Activated naive CD8-positive, alpha-beta T cell (primary cell): ENCODE measurements around the gene IQCE.

Experiments used
- H3K27ac Mint-ChIP-seq: one replicate; pipeline ENCODE4 v1.8.0; 2021; ENCODE audit warnings: mixed read lengths
- H3K27me3 Mint-ChIP-seq: one replicate; pipeline ENCODE4 v1.8.0; 2021; ENCODE audit warnings: mixed read lengths
- H3K36me3 Mint-ChIP-seq: one replicate; pipeline ENCODE4 v1.8.0; 2021; ENCODE audit warnings: mixed read lengths
- H3K4me1 Mint-ChIP-seq: one replicate; pipeline ENCODE4 v1.8.0; 2021; ENCODE audit warnings: low read depth, mixed read lengths
- H3K4me3 Mint-ChIP-seq: one replicate; pipeline ENCODE4 v1.8.0; 2021; ENCODE audit warnings: mild to moderate bottlenecking, mixed read lengths
- H3K9me3 Mint-ChIP-seq: one replicate; pipeline ENCODE4 v1.8.0; 2021; ENCODE audit warnings: low read depth, mixed read lengths

The IQCE gene

DNA sequence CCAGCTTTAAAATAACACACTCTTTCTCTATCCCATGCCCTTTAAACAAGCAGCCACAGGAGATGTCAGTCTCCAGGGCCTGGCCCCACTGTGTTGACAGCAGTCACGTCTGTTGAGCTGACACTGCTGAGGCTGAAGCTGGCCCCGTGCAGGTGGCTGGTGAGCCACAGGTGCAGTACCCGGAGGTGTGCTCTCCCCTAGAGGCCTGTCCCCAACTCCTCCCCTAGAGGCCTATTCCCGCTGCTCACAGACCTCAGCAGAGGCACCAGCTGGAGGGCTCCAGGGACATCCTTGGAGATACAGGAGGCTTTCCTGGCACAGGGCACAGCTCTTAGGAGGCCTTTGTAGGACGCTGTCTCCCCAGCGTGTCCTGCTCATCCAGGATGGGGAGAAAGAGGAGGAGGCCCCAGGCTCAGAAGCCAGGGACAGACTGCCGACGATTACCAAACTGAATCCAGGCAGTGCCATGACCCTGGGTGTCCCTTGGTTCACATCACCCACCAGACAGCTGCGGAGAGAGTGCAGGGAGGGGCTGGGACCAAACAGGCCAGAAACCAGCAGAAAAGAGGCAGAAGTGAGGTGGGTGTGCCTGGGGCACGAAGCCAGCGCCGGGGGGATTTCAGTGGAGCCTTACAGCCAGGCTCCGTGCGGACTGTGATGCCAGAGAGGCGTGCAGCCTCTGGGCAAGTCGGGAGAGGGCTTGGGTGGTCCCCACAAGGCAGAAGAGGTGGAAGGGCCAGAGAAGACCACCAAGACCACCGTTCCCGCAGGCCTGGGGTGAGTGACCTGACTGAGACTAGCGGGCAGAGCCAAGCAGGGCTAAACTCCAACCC, 54.5 kb downstream of the IQCE start:
- no peak overlapping the region for H3K27ac Mint-ChIP-seq
- no peak overlapping the region for H3K4me3 Mint-ChIP-seq
- H3K27me3 Mint-ChIP-seq, result no peaks in the 10 kb centered on the region
- H3K9me3 Mint-ChIP-seq, result no peaks in the 10 kb centered on the region
- no peaks in the 10 kb centered on the region for H3K36me3 Mint-ChIP-seq
- H3K4me1 Mint-ChIP-seq, result peaks cover 4% of the 10 kb centered on the region

- no peaks in the 10 kb centered on the region for H3K27me3 Mint-ChIP-seq
- H3K27ac Mint-ChIP-seq, result no peak overlapping the region
- no peaks in the 10 kb centered on the region for H3K36me3 Mint-ChIP-seq
- H3K4me3 Mint-ChIP-seq, result no peak overlapping the region
- no peaks in the 10 kb centered on the region for H3K9me3 Mint-ChIP-seq
- H3K4me1 Mint-ChIP-seq, result peaks cover under 1% of the 10 kb centered on the region
Observed at GRCh38 chr7:2613931-2614600, 55.3 kb downstream of the IQCE start.

GRCh38 chr7:2614631-2615330, 56.0 kb downstream of the IQCE start:
- Mint-ChIP-seq H3K4me1 (no peaks in the 10 kb centered on the region), H3K4me3 (no peak overlapping the region), H3K27me3 (no peaks in the 10 kb centered on the region), H3K27ac (peak overlapping the region; percentile 22), H3K36me3 (no peaks in the 10 kb centered on the region), H3K9me3 (no peaks in the 10 kb centered on the region)

DNA sequence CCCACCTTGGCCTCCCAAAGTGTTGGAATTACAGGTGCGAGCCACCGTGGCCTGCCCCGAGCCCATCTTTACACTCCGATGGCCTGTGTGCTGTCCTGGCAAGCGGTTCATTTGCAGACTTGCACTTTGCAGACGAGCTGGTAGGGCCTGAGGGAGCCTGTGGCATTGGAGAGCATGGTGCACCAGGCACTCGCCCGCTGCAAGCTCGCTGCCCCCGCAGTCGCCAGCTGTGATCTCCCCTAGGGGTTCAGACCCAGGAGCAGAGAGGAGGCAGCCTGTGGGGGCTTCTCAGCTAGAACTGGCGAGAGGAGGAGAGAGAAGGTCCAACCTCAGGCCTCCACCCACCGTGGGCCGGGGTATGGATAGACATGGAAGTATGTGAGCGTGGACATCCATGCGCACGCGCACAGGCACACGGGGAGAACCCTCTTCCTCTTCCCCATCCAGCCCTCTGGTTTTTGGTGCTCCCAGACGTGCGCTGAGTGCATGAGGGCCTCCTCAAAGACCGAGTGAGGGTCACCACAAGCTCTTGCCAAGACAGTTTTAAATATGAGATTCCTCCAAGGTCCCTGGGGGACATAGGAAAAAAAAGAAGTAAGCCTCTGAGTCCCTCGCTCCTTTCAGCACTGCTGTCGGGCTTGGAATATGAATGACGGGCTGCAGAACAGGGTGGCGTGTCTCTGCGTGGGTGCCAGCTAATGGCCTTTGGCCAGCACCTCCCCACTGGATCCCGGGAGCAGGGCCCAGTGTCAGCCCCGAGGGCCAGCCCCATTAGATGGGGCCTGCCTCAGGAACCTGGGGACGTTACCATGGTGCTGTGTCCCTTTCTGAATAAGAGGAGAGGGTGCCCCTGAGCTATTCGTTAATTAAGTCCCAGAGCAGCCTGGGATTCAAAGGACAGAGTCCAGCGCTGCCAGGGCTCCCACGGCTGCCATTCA, 57.9 kb downstream of the IQCE start:
- no peaks in the 10 kb centered on the region for H3K36me3 Mint-ChIP-seq
- no peak overlapping the region for H3K4me3 Mint-ChIP-seq
- H3K27ac Mint-ChIP-seq, result no peak overlapping the region
- H3K9me3 Mint-ChIP-seq, result no peaks in the 10 kb centered on the region
- H3K27me3 Mint-ChIP-seq, result no peaks in the 10 kb centered on the region
- no peaks in the 10 kb centered on the region for H3K4me1 Mint-ChIP-seq

DNA sequence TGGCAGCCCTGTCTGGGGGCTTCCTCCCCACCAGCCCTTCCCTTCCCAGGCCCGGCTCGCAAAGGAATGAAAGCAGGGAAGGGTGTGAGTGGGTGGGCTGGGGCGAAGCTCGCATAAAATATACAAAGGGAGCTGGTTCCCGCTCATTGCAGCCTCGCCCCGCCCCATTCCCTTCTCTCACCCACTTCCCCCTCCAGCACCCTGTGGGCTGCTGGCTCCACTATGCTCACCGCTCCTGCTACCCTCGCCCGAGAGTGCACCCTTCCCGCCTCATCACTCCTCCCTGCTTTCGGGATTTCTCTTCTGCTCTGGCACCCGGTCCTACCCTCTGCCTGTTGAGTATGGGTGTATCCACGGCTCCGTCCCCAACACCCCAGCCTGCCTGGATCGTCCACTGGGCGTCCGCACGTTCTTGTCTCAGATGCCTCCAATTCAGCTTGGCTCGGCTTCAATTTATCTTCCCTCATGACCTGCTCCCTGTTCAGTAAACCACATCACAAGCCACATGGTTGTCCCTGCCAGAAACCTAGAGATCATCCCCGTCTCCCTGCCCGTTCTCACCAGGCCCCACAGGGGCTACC, 58.6 kb downstream of the IQCE start:
- no peaks in the 10 kb centered on the region for H3K36me3 Mint-ChIP-seq
- H3K27me3 Mint-ChIP-seq, result no peaks in the 10 kb centered on the region
- no peak overlapping the region for H3K4me3 Mint-ChIP-seq
- no peaks in the 10 kb centered on the region for H3K4me1 Mint-ChIP-seq
- H3K27ac Mint-ChIP-seq, result no peak overlapping the region
- no peaks in the 10 kb centered on the region for H3K9me3 Mint-ChIP-seq

GRCh38 chr7:2619116-2619515, 60.3 kb downstream of the IQCE start:
- no peaks in the 10 kb centered on the region for H3K4me1 Mint-ChIP-seq
- H3K27me3 Mint-ChIP-seq, result no peaks in the 10 kb centered on the region
- no peaks in the 10 kb centered on the region for H3K9me3 Mint-ChIP-seq
- H3K36me3 Mint-ChIP-seq, result no peaks in the 10 kb centered on the region
- no peak overlapping the region for H3K27ac Mint-ChIP-seq
- no peak overlapping the region for H3K4me3 Mint-ChIP-seq

DNA sequence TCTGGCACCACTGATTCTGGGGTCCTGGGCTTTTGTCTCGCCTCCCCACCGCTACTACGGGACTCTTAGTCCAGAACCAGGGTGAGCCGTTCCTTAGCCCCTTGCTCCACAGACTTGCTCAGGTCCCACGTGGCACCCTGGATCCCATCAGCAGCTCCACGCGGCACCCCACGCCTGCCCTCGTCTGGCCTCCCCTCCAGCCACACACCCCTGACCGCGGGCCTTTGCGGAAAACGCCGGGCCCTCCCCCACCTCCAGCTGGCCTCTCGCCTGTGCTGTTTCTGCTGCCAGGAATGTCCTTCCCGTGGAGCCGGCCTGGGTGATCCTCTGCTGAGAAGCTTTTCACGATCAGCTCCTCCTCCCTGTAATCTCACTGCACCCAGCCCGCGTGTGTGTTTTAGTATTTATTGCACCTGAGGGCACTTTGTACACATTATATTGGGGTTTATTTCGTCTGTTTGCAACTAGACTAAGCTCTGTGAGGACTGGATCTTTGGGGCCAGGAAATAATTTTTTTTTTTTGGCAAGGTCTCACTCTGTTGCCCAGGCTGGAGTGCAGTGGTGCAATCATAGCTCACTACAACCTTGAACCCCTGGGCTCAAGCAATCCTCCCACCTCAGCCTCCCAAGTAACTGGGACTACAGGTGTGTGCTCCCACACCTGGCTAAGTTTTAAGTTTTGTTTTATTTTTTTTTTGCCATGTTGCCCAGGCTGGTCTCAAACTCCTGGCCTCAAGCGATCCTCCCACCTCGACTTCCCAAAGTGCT, 62.5 kb downstream of the IQCE start:
- H3K27ac Mint-ChIP-seq, result no peak overlapping the region

DNA sequence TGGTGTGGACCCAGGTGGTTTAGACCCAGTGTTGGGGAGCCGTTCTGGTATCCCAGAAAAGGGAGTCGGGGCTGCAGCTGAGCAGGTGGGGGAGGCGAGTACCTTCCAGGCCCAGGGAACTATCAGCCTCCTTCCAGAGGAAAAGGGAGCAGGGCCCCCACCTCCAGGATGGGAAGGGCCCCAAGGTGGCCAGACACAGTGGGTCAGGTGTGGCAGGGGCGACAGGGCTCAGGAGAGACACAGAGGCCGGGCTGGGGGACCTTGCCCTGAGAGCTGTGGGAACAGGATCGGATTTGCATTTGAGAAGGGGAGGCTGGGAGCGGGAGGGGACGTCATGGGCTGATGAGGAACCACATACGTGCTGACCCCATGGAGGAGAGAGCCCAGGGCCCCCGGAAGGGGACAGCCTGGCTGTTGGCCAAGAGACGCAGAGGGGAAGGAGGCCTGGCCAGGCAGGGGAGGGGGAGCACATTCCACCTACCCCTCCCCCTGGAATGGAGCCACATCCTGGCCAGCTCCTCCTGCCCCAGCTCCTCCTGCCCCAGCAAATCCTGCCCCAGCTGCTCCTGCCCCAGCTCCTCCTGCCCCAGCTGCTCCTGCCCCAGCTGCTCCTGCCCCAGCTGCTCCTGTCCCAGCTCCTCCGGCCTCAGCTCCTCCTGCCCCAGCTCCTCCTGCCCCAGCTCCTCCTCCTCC, 63.3 kb downstream of the IQCE start:
- Mint-ChIP-seq H3K4me3 (no peak overlapping the region), H3K27me3 (no peaks in the 10 kb centered on the region), H3K4me1 (no peaks in the 10 kb centered on the region), H3K36me3 (no peaks in the 10 kb centered on the region), H3K27ac (no peak overlapping the region), H3K9me3 (no peaks in the 10 kb centered on the region)

More for the DNA sequence above, 62.5 kb downstream of the IQCE start:
- H3K4me1 Mint-ChIP-seq, result no peaks in the 10 kb centered on the region
- H3K9me3 Mint-ChIP-seq, result no peaks in the 10 kb centered on the region
- H3K4me3 Mint-ChIP-seq, result no peak overlapping the region
- H3K27me3 Mint-ChIP-seq, result no peaks in the 10 kb centered on the region
- no peaks in the 10 kb centered on the region for H3K36me3 Mint-ChIP-seq

- Mint-ChIP-seq H3K4me1 (no peaks in the 10 kb centered on the region), H3K9me3 (no peaks in the 10 kb centered on the region), H3K36me3 (no peaks in the 10 kb centered on the region), H3K27ac (no peak overlapping the region), H3K4me3 (no peak overlapping the region), H3K27me3 (no peaks in the 10 kb centered on the region)
Observed at GRCh38 chr7:2622869-2623697, 64.3 kb downstream of the IQCE start.

GRCh38 chr7:2623698-2624014, 64.9 kb downstream of the IQCE start:
- Mint-ChIP-seq H3K27ac (no peak overlapping the region), H3K27me3 (no peaks in the 10 kb centered on the region), H3K4me1 (no peaks in the 10 kb centered on the region), H3K36me3 (no peaks in the 10 kb centered on the region), H3K4me3 (no peak overlapping the region), H3K9me3 (no peaks in the 10 kb centered on the region)

GRCh38 chr7:2624293-2624886, 65.6 kb downstream of the IQCE start:
- Mint-ChIP-seq H3K27ac (no peak overlapping the region), H3K4me3 (no peak overlapping the region), H3K9me3 (no peaks in the 10 kb centered on the region), H3K27me3 (no peaks in the 10 kb centered on the region), H3K4me1 (no peaks in the 10 kb centered on the region), H3K36me3 (no peaks in the 10 kb centered on the region)

GRCh38 chr7:2626498-2627117, 67.8 kb downstream of the IQCE start:
- H3K27me3 Mint-ChIP-seq, result no peaks in the 10 kb centered on the region
- no peaks in the 10 kb centered on the region for H3K9me3 Mint-ChIP-seq
- peaks cover 2% of the 10 kb centered on the region for H3K4me1 Mint-ChIP-seq
- no peak overlapping the region for H3K27ac Mint-ChIP-seq
- no peak overlapping the region for H3K4me3 Mint-ChIP-seq
- H3K36me3 Mint-ChIP-seq, result no peaks in the 10 kb centered on the region
